ENCODE results near the gene HLA-E. TPM values are rescaled to one million over a fixed set of nuclear protein-coding genes. Genes with fewer than 3 reads are reported as not detected.

Gene HLA-E
- total RNA-seq, 1 donor from 2014 or later, result 896 TPM

DNA sequence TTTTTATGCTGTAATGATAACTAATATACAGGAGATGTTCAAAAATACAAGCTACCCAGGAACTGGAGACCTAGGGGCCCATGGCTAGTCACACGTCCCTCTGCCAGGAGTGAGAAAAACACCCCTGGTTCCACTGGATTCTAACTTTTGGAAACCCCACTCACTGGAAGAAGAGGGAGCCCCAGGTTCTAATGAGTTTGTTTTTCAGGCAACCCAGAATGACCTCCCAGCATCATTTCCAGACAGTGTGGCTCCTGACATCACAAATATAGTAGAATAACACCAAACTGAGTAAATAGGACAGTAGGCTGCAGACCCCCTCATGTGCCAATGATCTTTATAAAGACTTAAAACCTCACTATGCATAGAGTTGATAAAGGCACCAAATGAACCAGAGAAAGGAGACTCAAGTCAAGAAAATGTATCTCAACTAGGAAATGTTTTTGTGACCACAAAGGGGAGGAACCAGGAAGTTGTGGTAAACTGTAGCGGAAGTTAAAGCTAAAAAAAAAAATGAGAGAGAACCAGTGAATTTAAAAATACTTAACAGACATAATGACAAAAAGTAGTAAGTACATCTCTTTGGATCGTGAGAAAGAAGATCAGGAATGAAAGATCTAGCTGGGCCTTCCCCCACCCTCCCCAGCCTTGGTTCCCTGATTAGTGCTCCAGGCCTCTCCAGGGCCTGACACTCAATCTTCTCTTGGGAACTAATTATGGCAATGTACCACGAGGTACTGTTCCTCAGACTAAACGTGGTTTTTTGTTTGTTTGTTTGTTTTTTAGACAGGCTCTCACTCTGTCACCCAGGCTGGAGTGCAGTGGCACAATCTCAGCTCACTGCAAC, 19.8 kb downstream of the HLA-E start:
- no peaks in the 10 kb centered on the region for H3K36me3 ChIP-seq
- no peaks in the 10 kb centered on the region for H3K27me3 ChIP-seq
- intact Hi-C loops (cut with DNase I), result no loop called here
- H3K27ac ChIP-seq, result no peak overlapping the region
- H3K4me3 ChIP-seq, result no peak overlapping the region
- TF ChIP-seq, protein P1, sequence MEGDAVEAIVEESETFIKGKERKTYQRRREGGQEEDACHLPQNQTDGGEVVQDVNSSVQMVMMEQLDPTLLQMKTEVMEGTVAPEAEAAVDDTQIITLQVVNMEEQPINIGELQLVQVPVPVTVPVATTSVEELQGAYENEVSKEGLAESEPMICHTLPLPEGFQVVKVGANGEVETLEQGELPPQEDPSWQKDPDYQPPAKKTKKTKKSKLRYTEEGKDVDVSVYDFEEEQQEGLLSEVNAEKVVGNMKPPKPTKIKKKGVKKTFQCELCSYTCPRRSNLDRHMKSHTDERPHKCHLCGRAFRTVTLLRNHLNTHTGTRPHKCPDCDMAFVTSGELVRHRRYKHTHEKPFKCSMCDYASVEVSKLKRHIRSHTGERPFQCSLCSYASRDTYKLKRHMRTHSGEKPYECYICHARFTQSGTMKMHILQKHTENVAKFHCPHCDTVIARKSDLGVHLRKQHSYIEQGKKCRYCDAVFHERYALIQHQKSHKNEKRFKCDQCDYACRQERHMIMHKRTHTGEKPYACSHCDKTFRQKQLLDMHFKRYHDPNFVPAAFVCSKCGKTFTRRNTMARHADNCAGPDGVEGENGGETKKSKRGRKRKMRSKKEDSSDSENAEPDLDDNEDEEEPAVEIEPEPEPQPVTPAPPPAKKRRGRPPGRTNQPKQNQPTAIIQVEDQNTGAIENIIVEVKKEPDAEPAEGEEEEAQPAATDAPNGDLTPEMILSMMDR (IDR thresholded peaks at IDR 0.05), result no peak
- H3K4me1 ChIP-seq, result no peaks in the 10 kb centered on the region
- peak in 1 of 2 donors; percentile 15 for DNase-seq (ENCODE audit: low spot score in 2 of 2)
- no peaks in the 10 kb centered on the region for H3K9me3 ChIP-seq

DNA sequence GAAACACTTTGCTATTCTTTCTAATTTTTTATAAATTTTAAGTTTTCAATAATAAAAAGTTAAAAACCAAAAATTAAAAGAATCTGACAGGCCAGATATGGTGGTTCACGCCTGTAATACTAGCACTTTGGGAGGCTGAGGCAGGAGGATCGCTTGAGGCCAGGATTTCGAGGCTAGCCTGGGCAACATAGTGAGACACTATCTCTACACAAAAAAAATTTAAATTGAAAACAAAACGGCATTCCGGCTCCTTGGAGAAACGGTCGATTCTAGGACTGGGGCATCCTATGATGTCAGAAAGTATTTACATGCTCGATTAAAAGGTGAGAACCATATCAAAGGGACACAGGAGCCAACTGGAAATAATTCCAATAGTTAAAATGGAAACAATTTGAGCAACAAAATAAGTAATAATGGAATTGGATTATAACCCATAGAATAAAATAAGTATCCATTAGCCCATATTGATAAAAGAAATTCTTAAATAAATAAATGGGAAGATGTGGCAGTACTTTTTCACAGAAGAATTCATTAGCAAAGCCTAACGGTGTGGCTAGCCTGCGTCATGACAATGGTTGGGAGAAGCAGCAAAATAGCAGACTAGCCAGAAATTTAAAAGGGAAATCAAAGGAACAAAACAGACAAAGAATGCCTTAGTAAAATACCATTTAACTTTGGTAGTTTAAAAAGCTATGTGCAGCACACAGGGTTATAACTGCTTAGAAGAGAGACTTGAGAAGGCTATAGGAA, 21.3 kb downstream of the HLA-E start:
- DNase-seq (ENCODE audit: low spot score in 2 of 2), result no peak

DNA sequence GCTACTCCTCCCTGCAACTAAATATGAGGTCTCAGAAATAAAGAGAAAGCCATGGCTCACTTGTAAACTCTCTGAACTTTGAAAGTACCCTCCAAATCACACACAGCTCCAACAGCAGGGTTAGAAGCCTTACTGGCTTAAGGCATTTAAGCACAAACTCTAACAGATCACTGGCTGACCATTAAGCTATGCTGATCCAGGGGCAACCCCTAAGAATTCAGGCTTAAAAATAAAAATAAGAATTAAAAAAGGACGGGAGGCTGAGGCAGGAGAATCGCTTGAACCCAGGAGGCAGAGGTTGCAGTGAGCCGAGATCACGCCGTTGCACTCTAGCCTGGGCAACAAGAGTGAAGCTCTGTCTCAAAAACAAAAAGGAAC, 21.8 kb downstream of the HLA-E start:
- TF ChIP-seq, protein P1 (IDR thresholded peaks at IDR 0.05), result no peak
- no peaks in the 10 kb centered on the region for H3K9me3 ChIP-seq

More for the DNA sequence above, 21.3 kb downstream of the HLA-E start:
- Histone ChIP-seq H3K36me3 (no peaks in the 10 kb centered on the region), H3K27me3 (no peaks in the 10 kb centered on the region), H3K4me3 (no peak overlapping the region), H3K4me1 (no peaks in the 10 kb centered on the region), H3K27ac (no peak overlapping the region), H3K9me3 (no peaks in the 10 kb centered on the region)
- intact Hi-C loops (cut with DNase I), result no loop called here
- TF ChIP-seq, protein P1 (IDR thresholded peaks at IDR 0.05), result no peak

DNA sequence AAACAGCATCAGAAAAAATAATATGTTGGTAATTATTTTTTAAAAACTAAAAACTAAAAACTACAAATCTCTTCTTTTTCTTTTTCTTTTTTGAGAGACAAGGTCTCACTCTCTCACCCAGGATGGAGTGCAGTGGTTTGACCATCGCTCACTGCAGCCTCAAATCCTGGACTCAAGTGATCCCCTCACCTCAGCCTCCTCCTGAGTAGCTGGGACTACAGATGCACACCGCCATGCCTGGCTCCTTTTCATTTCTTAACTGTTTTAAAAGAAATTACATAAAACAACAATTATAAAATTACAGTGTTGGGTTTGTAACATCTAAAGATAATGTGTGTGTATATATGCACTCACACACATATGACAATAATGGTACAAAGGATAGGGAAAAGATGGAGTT, 24.1 kb downstream of the HLA-E start:
- Histone ChIP-seq H3K36me3 (no peaks in the 10 kb centered on the region), H3K27ac (no peak overlapping the region), H3K4me3 (no peak overlapping the region), H3K9me3 (no peaks in the 10 kb centered on the region), H3K27me3 (no peaks in the 10 kb centered on the region), H3K4me1 (peaks cover 0 to 3% of the 10 kb centered on the region in 2 donors)
- intact Hi-C loops (cut with DNase I), result no loop called here
- TF ChIP-seq, protein P1 (IDR thresholded peaks at IDR 0.05), result no peak
- no peak for DNase-seq (ENCODE audit: low spot score in 2 of 2)

More for the DNA sequence above, 21.8 kb downstream of the HLA-E start:
- DNase-seq (ENCODE audit: low spot score in 2 of 2), result peak in 1 of 2 donors; percentile 21
- Histone ChIP-seq H3K27ac (no peak overlapping the region), H3K4me3 (no peak overlapping the region), H3K27me3 (no peaks in the 10 kb centered on the region), H3K36me3 (no peaks in the 10 kb centered on the region), H3K4me1 (no peaks in the 10 kb centered on the region)
- intact Hi-C loops (cut with DNase I), result no loop called here

DNA sequence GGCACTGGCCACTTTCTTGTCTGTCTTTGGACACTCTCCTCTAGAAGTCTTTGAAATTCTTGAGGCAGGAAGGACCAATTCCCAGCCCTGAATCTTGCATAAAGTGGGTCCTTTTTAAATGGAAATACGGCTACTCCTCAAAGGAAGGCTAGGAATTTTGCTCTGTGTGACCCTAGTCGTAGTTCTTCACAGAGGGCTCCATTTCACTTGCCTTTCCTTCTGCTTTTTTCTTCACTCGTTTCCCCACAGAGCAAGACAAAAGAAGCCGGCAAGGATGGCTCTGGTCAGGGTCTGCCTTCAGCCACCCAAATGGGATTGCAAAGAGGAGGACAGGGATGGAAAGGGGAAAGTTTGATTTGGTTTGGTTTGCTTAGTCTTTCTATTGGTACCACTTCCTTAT, 25.8 kb downstream of the HLA-E start:
- Histone ChIP-seq H3K9me3 (no peaks in the 10 kb centered on the region), H3K36me3 (no peaks in the 10 kb centered on the region), H3K4me3 (no peak overlapping the region), H3K27me3 (no peaks in the 10 kb centered on the region), H3K27ac (peak overlapping the region; percentile 51 to 76), H3K4me1 (peaks cover 0 to 3% of the 10 kb centered on the region in 2 donors)
- DNase-seq (ENCODE audit: low spot score in 2 of 2), result no peak
- TF ChIP-seq, protein P1 (IDR thresholded peaks at IDR 0.05), result no peak
- intact Hi-C loops (cut with DNase I), result no loop called here

Measured in ascending aorta (tissue), 2 donors.